GM18507 (cell line): ENCODE measurements around the gene ANKRD36C.
"Not testable (repeated sequence)": the region's sequence is repeated elsewhere in the genome, so short reads cannot be mapped to it uniquely, and the experiment has no call there.

Experiments
- DNase-seq: peaks from one replicate; pipeline ENCODE4 v3.0.0; 2011; ENCODE audit warnings: low read depth; ENCODE audit not compliant: insufficient read length; ENCODE audit errors: extremely low spot score
- FAIRE-seq: peaks from 2 replicates; lab custom pipeline; 2011; peaks lifted over from hg19 to GRCh38; lab: Jason Lieb, UNC

Gene ANKRD36C

DNA sequence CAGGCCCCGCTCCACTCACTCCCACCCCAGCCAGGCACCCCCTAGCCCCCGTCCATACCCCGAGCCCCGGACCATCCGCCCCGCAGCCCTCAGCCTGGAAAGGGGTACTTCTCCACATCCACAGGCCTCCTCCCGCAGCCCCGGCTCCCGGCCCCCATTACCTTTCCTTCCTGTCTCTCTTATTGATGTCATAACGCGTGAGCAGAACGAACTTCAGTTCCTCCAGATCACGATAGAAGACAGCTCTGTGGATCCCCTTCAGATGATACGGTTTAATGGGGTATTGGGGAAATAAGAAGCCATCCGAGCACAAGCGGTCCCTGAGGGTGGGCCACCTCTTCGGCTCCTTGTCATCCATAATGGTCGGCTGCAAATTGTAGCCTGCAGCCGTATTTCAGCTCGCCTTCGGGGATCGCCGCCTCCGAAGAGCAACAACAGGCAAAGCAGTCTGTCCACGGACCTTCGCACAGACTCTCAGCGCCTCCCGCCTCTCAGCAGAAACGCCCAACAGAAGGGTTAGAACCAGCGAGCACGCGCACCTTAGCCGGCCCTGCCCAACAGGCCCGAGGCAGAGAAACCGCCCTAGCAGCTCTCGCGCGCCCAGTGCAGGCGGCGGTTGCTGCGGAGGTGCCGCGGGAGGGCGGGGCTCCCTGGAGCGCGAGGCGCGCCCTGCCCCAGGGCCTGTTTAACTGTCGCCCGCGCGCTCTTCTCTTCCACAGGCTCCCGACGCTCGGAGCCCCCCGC, at the start of gene ANKRD36C:
Gene ANKRD36C, minus strand, starts transcription at position 474 of the 744 bp plus-strand sequence. Its CDS starts 116 bp downstream, at position 358.
- FAIRE-seq: peak; percentile 36

DNA sequence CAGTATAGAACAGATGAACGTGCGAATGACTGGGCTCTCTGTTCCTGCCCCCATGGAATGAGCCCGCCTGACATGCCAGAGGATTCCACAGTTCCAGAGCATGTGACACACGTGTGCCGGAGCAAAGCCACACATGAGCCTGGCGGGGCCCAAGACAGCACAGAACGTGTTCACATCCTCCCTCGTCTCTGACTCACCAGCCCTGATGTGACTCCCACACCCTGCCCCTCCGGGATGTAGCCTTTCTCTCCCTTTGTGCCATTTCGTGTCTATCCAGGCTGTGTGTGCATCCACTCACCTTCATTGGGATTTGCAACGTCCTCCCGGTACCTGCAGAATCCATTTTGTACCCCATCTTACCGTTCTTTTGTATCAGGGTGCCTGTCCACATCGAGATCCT, 43.9 kb upstream of the ANKRD36C start:
- FAIRE-seq, DNase-seq: not testable (repeated sequence)

More for the DNA sequence above, at the start of gene ANKRD36C:
- not testable (repeated sequence) for DNase-seq

DNA sequence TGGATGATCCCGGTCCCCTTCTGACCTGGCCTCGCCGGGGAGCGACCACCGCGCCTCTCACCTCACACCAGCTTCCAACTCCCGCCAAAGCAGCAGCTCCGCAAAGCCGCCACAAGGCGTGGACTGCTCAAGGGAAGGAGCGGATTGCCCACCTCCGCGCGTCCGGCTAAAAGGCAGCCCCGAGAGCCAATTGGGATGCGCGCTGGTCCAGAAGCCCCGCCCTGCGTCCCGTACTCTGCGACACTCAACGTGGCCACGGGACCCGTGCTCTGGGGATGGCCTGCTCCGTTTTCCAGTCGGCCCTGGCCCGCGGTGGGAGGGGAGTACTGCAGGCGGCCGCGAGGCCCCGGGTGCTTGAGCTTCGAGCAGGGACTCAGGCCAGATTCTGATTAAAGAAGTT, 43.2 kb upstream of the ANKRD36C start, which contains the start of gene GPAT2:
Gene GPAT2, minus strand, starts transcription at position 125 of the 400 bp plus-strand sequence. CDS start 2,557 bp downstream, outside the sequence.
- DNase-seq, FAIRE-seq: not testable (repeated sequence)

DNA sequence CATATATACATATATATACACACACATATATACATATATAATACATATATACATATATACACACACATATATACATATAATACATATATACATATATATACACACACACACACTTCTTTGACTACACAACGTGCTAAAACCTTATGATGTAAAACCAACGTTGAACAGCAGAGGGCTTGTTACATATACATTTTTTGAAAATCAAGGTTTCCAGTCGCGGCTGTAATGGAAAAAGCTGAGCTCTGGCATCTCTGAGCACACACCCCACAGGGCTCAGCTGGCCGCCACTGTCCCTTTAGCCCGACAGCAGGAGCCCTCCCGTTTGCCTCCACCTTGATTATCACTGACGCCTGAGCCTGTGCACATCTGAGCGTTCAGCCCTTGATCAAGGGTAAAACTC, 42.4 kb upstream of the ANKRD36C start:
- not testable (repeated sequence) for DNase-seq, FAIRE-seq

DNA sequence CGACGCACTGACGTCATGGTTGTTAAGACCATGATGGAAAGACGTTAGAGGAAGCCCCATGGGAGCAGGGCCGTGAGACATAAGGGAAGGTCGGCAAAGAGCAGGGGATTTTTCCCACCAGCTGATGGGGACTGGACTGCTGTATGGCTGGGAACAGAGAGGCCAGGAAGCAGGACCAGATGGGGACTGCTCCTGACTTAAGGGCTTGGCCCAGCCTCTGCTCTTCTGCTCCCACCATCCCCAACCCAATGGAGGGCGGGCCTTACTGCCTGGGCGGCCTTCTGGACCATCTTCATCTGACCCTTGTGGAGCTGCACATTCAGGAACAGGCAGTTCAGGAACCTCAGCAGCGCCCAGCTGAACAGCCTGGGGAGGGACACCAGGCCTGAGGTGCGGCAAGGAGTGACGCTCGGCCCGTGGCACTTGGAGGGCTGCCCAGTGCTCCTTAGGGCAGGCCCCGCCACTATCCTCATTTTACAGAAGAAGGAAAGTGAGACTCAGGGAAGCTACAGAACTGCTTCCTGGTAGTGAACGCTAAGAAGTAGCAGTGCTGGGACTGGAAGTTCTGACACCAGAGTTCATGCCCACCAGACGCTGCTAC, 36.2 kb upstream of the ANKRD36C start:
- FAIRE-seq, DNase-seq: not testable (repeated sequence)

DNA sequence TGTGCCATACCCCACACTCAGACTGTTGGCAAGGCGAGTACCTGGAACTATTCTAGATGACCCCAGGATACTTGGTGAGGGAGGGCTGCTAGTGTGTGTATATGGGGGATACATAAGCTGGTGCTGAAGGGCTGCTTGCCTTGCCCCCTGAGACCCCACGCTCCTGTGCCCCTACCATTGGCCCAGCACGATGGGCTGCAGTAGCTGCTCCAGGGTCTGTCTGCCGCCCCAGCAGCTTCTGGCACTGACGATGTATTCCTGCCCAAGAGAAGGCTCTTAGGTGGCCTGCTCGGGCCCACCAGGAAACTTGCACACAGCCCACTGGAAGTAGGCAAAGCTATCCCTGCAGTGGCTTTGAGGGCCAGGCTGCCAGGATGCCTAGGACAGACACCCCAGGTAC, 34.1 kb upstream of the ANKRD36C start:
- DNase-seq, FAIRE-seq: not testable (repeated sequence)

DNA sequence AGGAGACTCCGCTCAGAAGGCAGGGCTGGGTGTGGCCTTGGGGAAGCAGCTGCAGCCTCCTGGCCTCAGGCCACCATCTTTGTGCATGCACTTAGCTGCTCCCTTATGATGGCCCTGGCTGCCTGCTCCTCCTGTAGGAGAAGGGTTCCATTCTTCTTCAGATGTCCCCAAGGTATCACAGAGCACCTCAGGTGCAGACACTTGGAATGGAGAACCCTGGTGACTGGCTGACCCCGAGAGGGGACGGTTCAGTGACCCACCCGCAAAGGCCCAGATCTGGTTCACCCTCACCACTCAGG, 33.5 kb upstream of the ANKRD36C start:
- DNase-seq (no peak), FAIRE-seq (no peak)

DNA sequence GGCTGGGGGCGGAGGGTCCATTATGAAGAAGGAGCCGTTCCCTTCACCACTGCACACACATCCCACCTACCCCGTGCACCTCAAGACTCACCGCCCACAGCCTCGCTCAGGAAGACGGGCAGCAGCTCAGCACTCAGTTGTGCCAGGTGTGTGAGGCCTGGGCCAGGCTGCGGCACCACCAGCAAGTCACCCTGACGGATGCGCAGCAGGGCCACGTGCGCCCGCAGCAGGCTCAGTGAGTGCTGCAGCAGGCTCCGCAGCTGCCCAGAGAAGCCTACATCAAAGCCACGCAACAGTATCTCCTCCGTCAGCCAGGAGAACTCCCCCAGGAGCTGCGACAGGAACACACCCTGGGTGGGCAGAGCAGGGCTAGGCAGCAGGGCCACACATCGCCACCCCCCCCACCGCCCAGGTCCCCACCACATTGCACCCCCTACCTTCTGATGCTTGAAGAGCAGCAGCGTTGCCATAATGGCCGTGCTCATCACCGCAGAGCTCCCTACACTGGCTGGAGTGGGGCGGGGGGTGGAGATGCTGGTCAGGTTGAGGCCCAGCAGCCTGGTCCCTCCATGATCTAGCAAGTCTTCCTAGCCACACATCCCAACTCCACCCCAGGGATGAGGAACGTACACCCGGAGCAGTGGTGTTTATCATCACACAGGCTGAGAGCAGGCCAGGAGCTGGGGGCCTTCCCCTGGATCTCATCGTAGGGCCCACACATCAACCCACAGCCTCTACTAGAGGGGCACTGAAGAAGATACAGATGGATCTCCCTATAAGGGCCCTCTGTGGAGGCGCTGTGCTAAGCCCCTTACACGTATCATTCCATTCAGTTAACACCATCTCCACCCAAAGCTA, 32.9 kb upstream of the ANKRD36C start:
- FAIRE-seq: no peak
- DNase-seq: no peak

DNA sequence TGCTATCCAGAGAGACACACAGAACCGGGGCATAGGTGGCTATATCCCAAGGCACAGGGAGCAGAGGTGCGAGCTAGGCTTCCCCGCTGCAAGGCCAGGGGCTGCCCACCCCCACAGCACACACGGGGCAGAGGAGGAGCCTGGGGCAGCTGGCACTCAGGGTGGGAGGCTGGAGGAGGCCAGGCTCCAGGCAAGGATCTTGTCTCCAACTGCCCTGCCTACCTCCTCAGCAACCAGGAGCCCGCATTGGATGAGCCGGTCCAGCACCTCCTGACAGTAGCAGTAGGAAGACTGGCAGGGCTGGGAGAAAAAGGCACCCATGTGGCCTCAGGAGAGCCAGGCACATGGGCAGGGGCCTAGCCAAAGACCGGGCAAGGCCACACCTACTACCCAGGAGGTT, 32.1 kb upstream of the ANKRD36C start:
- FAIRE-seq, DNase-seq: not testable (repeated sequence)

DNA sequence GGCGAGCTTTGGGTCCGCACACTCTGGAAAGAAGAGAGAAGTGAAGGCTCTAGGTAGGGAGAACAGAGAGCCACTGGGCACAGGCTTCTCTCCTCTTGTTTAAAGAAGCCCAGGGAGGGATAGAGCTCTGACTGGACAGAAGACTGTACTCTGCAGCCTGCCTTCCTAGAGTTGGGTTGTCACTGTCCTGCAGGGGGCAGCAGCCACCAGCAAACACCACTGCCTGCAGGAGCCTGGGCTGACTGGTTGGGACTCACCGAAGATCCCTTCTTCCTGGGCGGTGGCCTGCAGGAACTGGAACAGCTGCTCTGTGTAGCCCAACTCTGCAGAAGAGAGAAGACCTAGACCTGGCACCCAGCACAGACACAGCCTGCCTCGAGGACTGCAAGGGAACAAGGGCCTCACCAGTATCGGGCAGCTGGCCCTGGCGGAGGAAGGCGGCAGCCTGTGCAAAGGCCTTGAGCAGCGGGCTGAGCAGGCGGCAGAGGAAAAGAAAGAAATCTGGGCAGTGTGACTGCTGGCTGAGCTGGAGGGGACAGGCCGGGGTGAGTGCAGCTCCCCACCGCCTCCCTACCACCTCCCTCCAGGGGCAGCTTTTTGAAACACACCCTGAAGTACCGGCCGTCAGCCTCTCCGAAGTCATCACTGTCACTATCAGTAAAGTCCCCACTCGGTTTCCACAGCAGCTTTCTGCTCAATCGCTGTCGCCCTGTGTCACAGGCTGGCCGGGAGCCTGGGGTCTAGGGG, 31.2 kb upstream of the ANKRD36C start:
- peak; percentile 78 for FAIRE-seq
- DNase-seq: peak; percentile 50

DNA sequence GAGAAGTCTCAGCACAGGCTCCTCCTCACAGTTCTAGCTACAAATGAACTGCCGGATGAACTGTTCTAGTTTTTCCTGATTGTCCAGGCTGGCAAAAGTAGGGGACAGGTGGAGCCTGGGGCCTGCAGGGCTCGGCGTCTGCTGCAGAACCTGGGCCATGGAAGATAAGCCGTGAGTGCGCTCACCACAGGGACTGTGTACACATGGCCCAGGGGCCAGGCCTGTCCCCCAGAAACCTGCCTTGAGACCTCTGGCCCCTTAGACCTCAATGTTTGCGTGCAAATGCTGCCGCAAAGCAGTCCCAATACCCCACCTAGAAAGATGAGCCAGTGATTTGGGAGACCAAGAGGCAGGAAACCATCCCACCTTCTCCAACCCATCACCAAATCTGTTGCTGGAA, 30.5 kb upstream of the ANKRD36C start:
- DNase-seq, FAIRE-seq: not testable (repeated sequence)

DNA sequence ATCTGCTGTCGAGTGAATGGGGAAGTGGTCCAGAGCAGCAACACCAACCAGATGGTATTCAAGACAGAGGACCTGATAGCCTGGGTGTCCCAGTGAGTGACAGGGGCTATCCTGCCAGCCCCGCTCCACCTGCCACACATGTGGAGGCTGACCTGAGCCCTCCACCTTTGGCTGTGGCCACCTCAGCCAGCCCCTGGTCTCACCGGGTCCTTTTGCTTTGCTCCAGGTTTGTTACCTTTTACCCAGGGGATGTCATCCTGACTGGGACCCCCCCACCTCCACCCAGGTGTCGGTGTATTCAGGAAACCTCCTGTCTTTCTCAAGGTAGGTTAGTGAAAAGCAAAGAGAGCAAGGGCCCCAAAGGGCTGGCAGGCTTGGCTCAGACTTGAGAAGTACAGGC, 29.5 kb upstream of the ANKRD36C start:
- not testable (repeated sequence) for DNase-seq, FAIRE-seq

DNA sequence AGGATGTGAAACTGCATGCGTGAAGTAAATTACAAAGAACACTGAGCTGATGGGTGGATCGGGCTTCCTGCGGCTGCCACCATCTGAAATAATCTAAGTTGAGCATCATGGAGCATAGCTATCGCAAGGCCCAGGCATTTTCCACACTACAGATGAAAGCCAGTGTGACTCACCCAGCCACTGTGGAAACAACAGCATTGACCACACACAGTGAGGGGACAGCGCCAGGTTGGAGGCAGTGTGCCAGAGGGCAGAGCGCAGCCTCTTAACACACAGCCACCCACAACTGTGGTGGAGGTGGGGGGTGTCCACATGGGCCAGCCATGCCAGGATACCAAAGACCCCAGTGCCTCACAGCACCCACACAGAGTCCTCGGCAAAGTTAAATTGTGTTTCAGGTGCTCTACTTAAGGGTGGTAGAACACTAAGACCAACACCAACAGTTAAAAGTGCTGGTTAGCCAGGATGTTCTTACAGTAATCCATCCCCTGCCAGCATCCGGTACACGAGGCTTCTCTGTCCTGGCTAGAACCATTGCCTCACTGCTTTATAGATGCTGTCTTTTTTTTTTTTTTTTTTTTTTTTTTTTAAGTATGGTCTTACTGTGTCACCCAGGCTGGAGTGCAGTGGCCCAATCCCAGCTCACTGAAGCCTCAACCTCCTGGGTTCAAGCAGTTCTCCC, 28.4 kb upstream of the ANKRD36C start:
- not testable (repeated sequence) for DNase-seq, FAIRE-seq

DNA sequence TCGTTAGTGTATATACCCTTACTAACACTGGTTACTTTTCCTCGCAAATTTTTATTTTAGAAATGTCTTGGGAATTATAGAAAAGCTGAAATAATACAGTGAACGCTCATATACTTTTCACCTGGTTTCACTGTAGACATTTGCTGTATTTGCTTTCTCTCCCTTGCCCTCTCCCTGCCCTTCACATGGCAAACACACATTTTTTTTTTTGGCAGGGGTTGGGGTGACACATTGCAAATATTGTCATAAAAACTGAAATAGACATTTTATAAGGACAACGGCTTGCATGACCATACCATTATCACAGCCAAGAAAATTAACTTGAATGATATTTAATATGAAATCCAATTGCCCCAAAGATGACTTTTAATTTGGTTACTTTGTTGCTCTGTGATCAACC, 24.7 kb upstream of the ANKRD36C start:
- DNase-seq, FAIRE-seq: not testable (repeated sequence)

DNA sequence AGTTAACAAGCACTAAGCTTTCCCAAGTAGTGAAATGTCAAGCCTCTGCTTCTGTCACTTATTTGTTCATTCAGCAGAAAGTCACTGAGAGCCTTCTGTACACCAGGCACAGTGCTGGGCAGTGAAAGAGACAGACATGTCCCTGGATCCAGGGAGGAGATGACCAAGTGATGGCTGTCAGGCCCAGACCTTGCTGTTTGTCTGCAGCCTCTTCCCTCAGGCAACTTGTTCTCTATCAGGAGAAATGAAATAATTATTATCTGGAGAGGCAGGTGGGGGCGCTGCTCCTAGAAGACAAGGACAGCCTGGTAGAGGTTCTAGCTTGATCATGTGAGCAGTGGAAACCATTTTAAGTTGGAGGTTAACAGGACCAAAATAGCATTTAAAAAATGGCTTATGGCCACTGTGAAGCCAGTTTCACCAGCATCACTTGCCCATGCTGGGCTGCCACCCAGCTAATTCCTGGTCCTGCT, 21.2 kb upstream of the ANKRD36C start:
- not testable (repeated sequence) for DNase-seq, FAIRE-seq

DNA sequence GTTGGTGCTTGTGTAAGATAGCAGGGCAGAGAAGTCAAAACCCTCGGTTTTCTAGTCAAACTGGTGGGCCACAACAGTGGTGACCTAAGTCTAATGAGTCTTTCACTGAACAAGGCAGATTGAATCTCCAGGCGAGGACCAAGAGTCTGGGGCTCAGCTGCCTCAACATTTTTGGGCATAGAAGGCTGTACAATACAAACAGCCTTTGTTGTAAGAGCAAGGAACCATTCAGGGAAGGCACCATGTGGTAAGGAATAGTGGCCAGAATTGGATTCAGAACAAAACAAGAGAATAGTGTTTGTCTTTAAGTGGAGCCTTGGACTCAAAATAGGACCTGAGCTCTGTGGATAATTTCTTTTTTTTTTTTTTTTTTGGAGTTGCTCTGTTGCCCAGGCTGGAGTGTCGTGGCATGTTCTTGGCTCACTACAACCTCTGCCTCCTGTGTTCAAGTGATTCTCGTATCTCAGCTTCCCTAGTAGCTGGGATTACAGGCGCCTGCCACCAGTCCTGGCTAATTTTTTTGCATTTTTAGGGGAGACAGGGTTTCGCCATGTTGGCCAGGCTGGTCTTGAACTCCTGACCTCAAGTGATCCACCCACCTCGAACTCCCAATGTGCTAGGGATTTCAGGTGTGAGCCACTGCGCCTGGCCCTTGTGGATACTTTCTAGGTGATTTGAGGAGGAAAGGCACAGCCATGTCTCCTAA, 20.6 kb upstream of the ANKRD36C start:
- FAIRE-seq, DNase-seq: not testable (repeated sequence)

DNA sequence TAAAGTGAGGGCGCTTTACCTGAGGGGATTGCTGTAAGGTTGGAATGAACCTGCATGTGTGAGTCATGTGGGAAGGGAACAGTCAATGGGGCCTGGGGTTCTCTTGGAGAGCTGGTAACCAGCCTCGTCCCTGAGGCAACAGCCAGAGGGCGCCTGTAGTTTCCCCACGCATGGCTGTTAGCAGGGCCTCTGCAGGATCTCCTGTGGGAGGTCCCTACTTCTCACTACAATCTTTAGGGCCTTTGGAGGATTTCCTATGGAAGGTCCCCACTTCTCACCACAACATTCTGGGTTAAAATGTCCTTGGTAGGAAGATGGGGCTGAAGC, 19.5 kb upstream of the ANKRD36C start:
- not testable (repeated sequence) for DNase-seq, FAIRE-seq
